Measurements from ENCODE around the gene NLGN1.

DNA sequence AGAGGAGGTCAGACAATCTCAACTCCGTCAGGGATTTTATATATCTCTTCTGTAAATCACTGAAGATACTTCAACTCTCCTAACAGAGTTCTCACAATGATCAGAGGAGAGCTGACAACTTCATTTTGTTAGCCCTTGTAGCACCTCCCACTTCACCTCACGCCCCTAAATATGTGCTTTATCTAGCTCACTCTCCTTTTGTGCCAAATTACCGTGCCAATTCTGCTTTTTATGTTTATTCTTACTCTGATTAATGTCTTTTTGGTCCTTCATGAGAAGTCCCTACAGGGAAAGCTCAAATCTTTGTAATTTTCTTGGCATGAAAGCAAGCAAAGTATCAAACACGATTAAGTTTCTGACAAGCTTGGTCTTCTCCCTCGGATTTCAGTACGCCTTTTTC lies 825.5 kb downstream of the NLGN1 start:
- TF ChIP-seq POLR2A (IDR thresholded peaks at IDR 0.05; ENCODE audit: low read depth, low read length) (no peak), POLR2AphosphoS5 (IDR thresholded peaks at IDR 0.05; ENCODE audit: low read depth, low read length) (no peak)

Measured in GM12892 (cell line).